ENCODE results near the gene COL4A2. TPM values are rescaled to one million over a fixed set of nuclear protein-coding genes. Genes with fewer than 3 reads are reported as not detected.

COL4A2 gene
- total RNA-seq, 1 donor from 2014 or later: 1,556 TPM

GRCh38 chr13:110289174-110289573 is 17.9 kb upstream of the COL4A2 start:
- Mint-ChIP-seq H3K27ac (ENCODE audit: unreplicated experiment) (no peak overlapping the region), H3K4me1 (ENCODE audit: unreplicated experiment) (peaks cover 78% of the 10 kb centered on the region), H3K9me3 (ENCODE audit: unreplicated experiment) (no peaks in the 10 kb centered on the region), H3K27me3 (ENCODE audit: unreplicated experiment) (peaks cover 20% of the 10 kb centered on the region), H3K4me3 (ENCODE audit: unreplicated experiment) (peak overlapping the region; percentile 65), H3K36me3 (ENCODE audit: low read depth, unreplicated experiment) (peaks cover 57% of the 10 kb centered on the region)
- TF ChIP-seq, protein P1, sequence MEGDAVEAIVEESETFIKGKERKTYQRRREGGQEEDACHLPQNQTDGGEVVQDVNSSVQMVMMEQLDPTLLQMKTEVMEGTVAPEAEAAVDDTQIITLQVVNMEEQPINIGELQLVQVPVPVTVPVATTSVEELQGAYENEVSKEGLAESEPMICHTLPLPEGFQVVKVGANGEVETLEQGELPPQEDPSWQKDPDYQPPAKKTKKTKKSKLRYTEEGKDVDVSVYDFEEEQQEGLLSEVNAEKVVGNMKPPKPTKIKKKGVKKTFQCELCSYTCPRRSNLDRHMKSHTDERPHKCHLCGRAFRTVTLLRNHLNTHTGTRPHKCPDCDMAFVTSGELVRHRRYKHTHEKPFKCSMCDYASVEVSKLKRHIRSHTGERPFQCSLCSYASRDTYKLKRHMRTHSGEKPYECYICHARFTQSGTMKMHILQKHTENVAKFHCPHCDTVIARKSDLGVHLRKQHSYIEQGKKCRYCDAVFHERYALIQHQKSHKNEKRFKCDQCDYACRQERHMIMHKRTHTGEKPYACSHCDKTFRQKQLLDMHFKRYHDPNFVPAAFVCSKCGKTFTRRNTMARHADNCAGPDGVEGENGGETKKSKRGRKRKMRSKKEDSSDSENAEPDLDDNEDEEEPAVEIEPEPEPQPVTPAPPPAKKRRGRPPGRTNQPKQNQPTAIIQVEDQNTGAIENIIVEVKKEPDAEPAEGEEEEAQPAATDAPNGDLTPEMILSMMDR (IDR thresholded peaks at IDR 0.05; ENCODE audit: unreplicated experiment): no peak
- DNase-seq (ENCODE audit: low spot score): no peak

DNA sequence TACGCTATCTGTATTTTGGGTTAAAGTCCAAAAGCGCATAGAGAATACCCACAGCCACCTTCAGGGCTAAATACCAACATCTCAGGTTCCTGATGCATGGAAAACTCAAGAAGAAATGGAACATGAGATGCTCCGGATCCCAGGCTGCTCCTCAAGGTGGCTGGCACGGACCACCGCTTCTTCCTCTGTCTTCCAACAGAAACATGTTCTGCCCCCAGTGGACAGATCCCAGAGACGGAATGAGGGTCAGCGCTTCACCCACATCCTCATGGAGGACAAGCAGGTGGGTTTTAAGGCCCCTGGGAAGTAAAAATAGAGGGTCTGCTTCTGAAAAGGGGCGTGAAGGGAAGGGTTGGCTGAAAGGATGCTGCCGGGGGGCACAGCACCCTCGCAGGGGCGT is 17.4 kb upstream of the COL4A2 start:
- TF ChIP-seq, protein P1 (IDR thresholded peaks at IDR 0.05; ENCODE audit: unreplicated experiment): no peak
- peak overlapping the region; percentile 18 for H3K27ac Mint-ChIP-seq (ENCODE audit: unreplicated experiment)
- peaks cover 20% of the 10 kb centered on the region for H3K27me3 Mint-ChIP-seq (ENCODE audit: unreplicated experiment)
- H3K36me3 Mint-ChIP-seq (ENCODE audit: low read depth, unreplicated experiment): peaks cover 57% of the 10 kb centered on the region
- no peaks in the 10 kb centered on the region for H3K9me3 Mint-ChIP-seq (ENCODE audit: unreplicated experiment)
- no peak for DNase-seq (ENCODE audit: low spot score)
- peak overlapping the region; percentile 65 for H3K4me3 Mint-ChIP-seq (ENCODE audit: unreplicated experiment)
- peaks cover 76% of the 10 kb centered on the region for H3K4me1 Mint-ChIP-seq (ENCODE audit: unreplicated experiment)

DNA sequence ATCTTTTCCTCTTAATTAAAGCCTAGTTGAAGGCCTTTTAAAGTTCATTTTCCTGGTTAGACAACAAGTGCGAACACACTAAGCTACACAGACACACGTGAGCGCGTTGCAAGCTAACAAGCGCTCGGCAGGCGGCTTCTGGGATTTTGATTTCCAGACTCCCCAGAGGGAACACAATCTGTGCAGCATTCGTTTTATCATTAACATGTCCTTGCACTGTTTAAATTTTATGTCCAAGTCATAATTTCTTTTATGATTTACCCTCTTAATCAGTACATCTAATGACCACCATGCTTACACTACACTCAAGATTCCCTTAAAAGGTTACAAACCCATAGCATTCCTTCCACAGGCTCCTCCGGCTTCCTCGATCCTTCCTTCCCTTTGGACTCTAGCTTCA is 16.9 kb upstream of the COL4A2 start:
- Mint-ChIP-seq H3K27me3 (ENCODE audit: unreplicated experiment) (peaks cover 20% of the 10 kb centered on the region), H3K4me1 (ENCODE audit: unreplicated experiment) (peaks cover 72% of the 10 kb centered on the region), H3K9me3 (ENCODE audit: unreplicated experiment) (no peaks in the 10 kb centered on the region), H3K27ac (ENCODE audit: unreplicated experiment) (peak overlapping the region; percentile 74), H3K36me3 (ENCODE audit: low read depth, unreplicated experiment) (peaks cover 57% of the 10 kb centered on the region), H3K4me3 (ENCODE audit: unreplicated experiment) (peak overlapping the region; percentile 65)
- TF ChIP-seq, protein P1 (IDR thresholded peaks at IDR 0.05; ENCODE audit: unreplicated experiment): no peak
- DNase-seq (ENCODE audit: low spot score): no peak

DNA sequence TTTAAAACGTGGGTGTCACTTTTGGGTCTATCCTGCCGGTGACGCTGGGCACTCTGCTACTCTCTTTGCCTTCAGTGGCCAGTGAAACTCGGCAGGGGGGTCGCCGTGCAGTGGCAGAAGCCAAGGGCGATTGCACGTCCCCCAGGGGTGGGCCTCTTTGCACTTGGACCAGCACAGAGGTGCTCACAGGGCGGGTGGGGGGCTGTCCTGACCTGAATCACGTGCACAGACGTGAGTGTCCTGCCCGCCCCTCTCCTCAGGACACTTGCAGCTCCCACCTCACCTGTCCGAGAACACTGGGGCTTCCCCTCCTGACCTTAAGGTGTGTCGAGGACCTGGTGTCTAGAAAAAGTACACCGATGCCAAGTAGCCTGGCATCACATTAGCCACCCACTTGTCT is 16.3 kb upstream of the COL4A2 start:
- Mint-ChIP-seq H3K27ac (ENCODE audit: unreplicated experiment) (no peak overlapping the region), H3K36me3 (ENCODE audit: low read depth, unreplicated experiment) (peaks cover 54% of the 10 kb centered on the region), H3K9me3 (ENCODE audit: unreplicated experiment) (no peaks in the 10 kb centered on the region), H3K27me3 (ENCODE audit: unreplicated experiment) (peaks cover 20% of the 10 kb centered on the region), H3K4me3 (ENCODE audit: unreplicated experiment) (peak overlapping the region; percentile 16), H3K4me1 (ENCODE audit: unreplicated experiment) (peaks cover 69% of the 10 kb centered on the region)
- no peak for DNase-seq (ENCODE audit: low spot score)
- TF ChIP-seq, protein P1 (IDR thresholded peaks at IDR 0.05; ENCODE audit: unreplicated experiment): no peak

- Mint-ChIP-seq H3K27ac (ENCODE audit: unreplicated experiment) (peak overlapping the region; percentile 50), H3K36me3 (ENCODE audit: low read depth, unreplicated experiment) (peaks cover 53% of the 10 kb centered on the region), H3K4me3 (ENCODE audit: unreplicated experiment) (peak overlapping the region; percentile 16), H3K27me3 (ENCODE audit: unreplicated experiment) (peaks cover 20% of the 10 kb centered on the region), H3K4me1 (ENCODE audit: unreplicated experiment) (peaks cover 68% of the 10 kb centered on the region), H3K9me3 (ENCODE audit: unreplicated experiment) (no peaks in the 10 kb centered on the region)
- DNase-seq (ENCODE audit: low spot score): no peak
- TF ChIP-seq, protein P1 (IDR thresholded peaks at IDR 0.05; ENCODE audit: unreplicated experiment): no peak
These were observed 15.8 kb upstream of the COL4A2 start for GRCh38 chr13:110291286-110291685.
